ENCODE results near the gene WASHC4. TPM values are rescaled to one million over a fixed set of nuclear protein-coding genes. Genes with fewer than 3 reads are reported as not detected.
"Not testable (repeated sequence)": the region's sequence is repeated elsewhere in the genome, so short reads cannot be mapped to it uniquely, and the experiment has no call there.

WASHC4 gene
- polyA plus RNA-seq, 1 of the 3 experiments (the other 2 are of a cell fraction) = 11.2 TPM

DNA sequence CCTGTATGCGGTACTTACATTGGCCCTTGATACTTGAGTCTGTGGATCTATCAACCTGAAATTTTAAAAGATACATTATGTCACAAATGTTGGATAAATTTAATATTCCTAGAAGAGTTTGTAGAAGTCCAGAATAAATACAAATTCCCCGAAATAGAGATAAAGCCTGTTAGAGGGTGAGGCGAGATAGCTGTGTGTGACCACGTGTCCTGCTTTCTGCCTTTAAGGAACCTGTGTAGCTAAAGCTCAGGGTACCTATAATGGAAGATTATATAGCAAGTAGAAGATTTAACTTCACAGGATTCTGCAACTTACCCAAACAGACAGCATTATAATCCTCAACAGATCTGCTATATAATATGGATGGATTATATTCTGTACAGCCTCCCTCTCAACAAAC is 69.7 kb downstream of the WASHC4 start (continued):
- TF ChIP-seq, protein P1, sequence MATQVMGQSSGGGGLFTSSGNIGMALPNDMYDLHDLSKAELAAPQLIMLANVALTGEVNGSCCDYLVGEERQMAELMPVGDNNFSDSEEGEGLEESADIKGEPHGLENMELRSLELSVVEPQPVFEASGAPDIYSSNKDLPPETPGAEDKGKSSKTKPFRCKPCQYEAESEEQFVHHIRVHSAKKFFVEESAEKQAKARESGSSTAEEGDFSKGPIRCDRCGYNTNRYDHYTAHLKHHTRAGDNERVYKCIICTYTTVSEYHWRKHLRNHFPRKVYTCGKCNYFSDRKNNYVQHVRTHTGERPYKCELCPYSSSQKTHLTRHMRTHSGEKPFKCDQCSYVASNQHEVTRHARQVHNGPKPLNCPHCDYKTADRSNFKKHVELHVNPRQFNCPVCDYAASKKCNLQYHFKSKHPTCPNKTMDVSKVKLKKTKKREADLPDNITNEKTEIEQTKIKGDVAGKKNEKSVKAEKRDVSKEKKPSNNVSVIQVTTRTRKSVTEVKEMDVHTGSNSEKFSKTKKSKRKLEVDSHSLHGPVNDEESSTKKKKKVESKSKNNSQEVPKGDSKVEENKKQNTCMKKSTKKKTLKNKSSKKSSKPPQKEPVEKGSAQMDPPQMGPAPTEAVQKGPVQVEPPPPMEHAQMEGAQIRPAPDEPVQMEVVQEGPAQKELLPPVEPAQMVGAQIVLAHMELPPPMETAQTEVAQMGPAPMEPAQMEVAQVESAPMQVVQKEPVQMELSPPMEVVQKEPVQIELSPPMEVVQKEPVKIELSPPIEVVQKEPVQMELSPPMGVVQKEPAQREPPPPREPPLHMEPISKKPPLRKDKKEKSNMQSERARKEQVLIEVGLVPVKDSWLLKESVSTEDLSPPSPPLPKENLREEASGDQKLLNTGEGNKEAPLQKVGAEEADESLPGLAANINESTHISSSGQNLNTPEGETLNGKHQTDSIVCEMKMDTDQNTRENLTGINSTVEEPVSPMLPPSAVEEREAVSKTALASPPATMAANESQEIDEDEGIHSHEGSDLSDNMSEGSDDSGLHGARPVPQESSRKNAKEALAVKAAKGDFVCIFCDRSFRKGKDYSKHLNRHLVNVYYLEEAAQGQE (IDR thresholded peaks at IDR 0.05; ENCODE audit: low read depth, low read length) = no peak
- TF ChIP-seq MXI1 (IDR thresholded peaks at IDR 0.05; ENCODE audit: low read depth, low read length) (no peak), MEF2A (IDR thresholded peaks at IDR 0.05; ENCODE audit: borderline replicate concordance, low read depth) (no peak), CTCF (IDR thresholded peaks at IDR 0.05) (no peak)

DNA sequence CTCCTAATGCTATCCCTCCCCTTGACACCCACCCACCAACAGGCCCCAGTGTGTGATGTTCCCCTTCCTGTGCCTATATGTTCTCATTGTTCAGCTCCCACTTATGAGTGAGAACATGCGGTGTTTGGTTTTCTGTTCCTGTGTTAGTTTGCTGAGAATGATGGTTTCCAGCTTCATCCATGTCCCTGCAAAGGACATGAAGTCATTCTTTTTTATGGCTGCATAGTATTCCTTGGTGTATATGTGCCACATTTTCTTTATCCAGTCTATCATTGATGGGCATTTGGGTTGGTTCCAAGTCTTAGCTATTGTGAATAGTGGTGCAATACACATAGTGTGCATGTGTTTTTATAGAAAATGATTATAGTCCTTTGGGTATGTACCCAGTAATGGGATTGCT is 71.6 kb downstream of the WASHC4 start:
- CTCF ChIA-PET, H3K9ac ChIP-seq: not testable (repeated sequence)

DNA sequence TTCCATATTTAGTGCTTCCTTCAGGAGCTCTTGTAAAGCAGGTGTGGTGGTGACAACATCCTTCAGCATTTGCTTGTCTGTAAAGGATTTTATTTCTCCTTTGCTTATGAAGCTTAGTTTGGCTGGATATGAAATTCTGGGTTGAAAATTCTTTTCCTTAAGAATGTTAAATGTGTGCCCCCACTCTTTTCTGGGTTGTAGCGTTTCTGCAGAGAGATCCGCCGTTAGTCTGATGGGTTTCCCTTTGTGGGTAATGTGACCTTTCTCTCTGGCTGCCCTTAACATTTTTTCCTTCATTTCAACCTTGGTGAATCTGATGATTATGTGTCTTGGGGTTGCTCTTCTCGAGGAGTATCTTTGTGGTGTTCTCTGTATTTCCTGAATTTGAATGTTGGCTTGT is 75.9 kb downstream of the WASHC4 start:
- H2AFZ ChIP-seq (ENCODE audit: low read depth); H3K4me3 ChIP-seq (ENCODE audit: low read depth in 2 of 2, low read length in 1 of 2); H3K9ac ChIP-seq; H3K27ac ChIP-seq (ENCODE audit: low read depth in 2 of 2, low read length in 1 of 2); H4K20me1 ChIP-seq (ENCODE audit: insufficient read depth); H3K4me2 ChIP-seq; H3K4me1 ChIP-seq (ENCODE audit: control insufficient read depth in 1 of 2, insufficient read depth in 2 of 2, low read depth in 1 of 2, low read length in 1 of 2); POLR2A ChIA-PET; H3K9me3 ChIP-seq; H3K9me2 ChIP-seq; H3K27me3 ChIP-seq (ENCODE audit: insufficient read depth); CTCF ChIA-PET; DNase-seq: not testable (repeated sequence)
- peaks cover 33% of the 10 kb centered on the region for H3K79me2 ChIP-seq (ENCODE audit: insufficient read depth)
- WGBS (ENCODE audit: low lambda C conversion rate) = 84% methylated on average over 4 of the region's 4 CpGs
- peaks cover 46 to 82% of the 10 kb centered on the region in 2 experiments for H3K36me3 ChIP-seq (replicated peaks in 1 of 2; ENCODE audit: control insufficient read depth in 1 of 2, insufficient read depth in 2 of 2, low read length in 1 of 2)
- peaks cover 45% of the 10 kb centered on the region for H3F3A ChIP-seq (replicated peaks; ENCODE audit: insufficient read depth)

More for the DNA sequence above, 71.6 kb downstream of the WASHC4 start:
- WGBS (ENCODE audit: low lambda C conversion rate) = 100% methylated on average over 1 of the region's 1 CpG
- H4K20me1 ChIP-seq (ENCODE audit: insufficient read depth); H3K4me2 ChIP-seq; H3K9me3 ChIP-seq; H3K27me3 ChIP-seq (ENCODE audit: insufficient read depth); H3K4me3 ChIP-seq (ENCODE audit: low read depth in 2 of 2, low read length in 1 of 2); H2AFZ ChIP-seq (ENCODE audit: low read depth); H3K4me1 ChIP-seq (ENCODE audit: control insufficient read depth in 1 of 2, insufficient read depth in 2 of 2, low read depth in 1 of 2, low read length in 1 of 2); POLR2A ChIA-PET; H3K27ac ChIP-seq (ENCODE audit: low read depth in 2 of 2, low read length in 1 of 2); H3K9me2 ChIP-seq; DNase-seq: not testable (repeated sequence)
- H3K36me3 ChIP-seq (replicated peaks in 1 of 2; ENCODE audit: control insufficient read depth in 1 of 2, insufficient read depth in 2 of 2, low read length in 1 of 2) = peaks cover 37 to 79% of the 10 kb centered on the region in 2 experiments
- peaks cover 23% of the 10 kb centered on the region for H3K79me2 ChIP-seq (ENCODE audit: insufficient read depth)
- H3F3A ChIP-seq (replicated peaks; ENCODE audit: insufficient read depth) = peaks cover 66% of the 10 kb centered on the region

- WGBS (ENCODE audit: low lambda C conversion rate) = 98% methylated on average over 5 of the region's 5 CpGs
- H3K4me3 ChIP-seq (ENCODE audit: low read depth in 2 of 2, low read length in 1 of 2); H3K9me2 ChIP-seq; H3K4me1 ChIP-seq (ENCODE audit: control insufficient read depth in 1 of 2, insufficient read depth in 2 of 2, low read depth in 1 of 2, low read length in 1 of 2); H3K27me3 ChIP-seq (ENCODE audit: insufficient read depth); H3K4me2 ChIP-seq; H2AFZ ChIP-seq (ENCODE audit: low read depth); DNase-seq; H3K9ac ChIP-seq; H4K20me1 ChIP-seq (ENCODE audit: insufficient read depth); H3K27ac ChIP-seq (ENCODE audit: low read depth in 2 of 2, low read length in 1 of 2); H3K9me3 ChIP-seq; POLR2A ChIA-PET: not testable (repeated sequence)
- CTCF ChIA-PET = interaction anchor here (1.3 kb wide), 1 partner anchor 200 kb away, joined by 3 read pairs; no protein-coding TSS in a partner anchor
- H3K79me2 ChIP-seq (ENCODE audit: insufficient read depth) = peaks cover 33% of the 10 kb centered on the region
- peaks cover 47 to 83% of the 10 kb centered on the region in 2 experiments for H3K36me3 ChIP-seq (replicated peaks in 1 of 2; ENCODE audit: control insufficient read depth in 1 of 2, insufficient read depth in 2 of 2, low read length in 1 of 2)
- peaks cover 43% of the 10 kb centered on the region for H3F3A ChIP-seq (replicated peaks; ENCODE audit: insufficient read depth)
Measured at GRCh38 chr12:105183976-105184375, 76.4 kb downstream of the WASHC4 start.

All from SK-N-SH (cell line).